Measurements from ENCODE around the gene ZFYVE27.

Gene ZFYVE27

GRCh38 chr10:97738616-97739015, 1.7 kb downstream of the ZFYVE27 start:
- no peak overlapping the region for H3K4me3 ChIP-seq (ENCODE audit: low read depth, low read length)
- TF ChIP-seq CTCF (IDR thresholded peaks at IDR 0.05; ENCODE audit: low read depth, low read length), result no peak

GRCh38 chr10:97740613-97741012, 3.7 kb downstream of the ZFYVE27 start:
- no peak overlapping the region for H3K4me3 ChIP-seq (ENCODE audit: low read depth, low read length)
- no peak for TF ChIP-seq CTCF (IDR thresholded peaks at IDR 0.05; ENCODE audit: low read depth, low read length)

DNA sequence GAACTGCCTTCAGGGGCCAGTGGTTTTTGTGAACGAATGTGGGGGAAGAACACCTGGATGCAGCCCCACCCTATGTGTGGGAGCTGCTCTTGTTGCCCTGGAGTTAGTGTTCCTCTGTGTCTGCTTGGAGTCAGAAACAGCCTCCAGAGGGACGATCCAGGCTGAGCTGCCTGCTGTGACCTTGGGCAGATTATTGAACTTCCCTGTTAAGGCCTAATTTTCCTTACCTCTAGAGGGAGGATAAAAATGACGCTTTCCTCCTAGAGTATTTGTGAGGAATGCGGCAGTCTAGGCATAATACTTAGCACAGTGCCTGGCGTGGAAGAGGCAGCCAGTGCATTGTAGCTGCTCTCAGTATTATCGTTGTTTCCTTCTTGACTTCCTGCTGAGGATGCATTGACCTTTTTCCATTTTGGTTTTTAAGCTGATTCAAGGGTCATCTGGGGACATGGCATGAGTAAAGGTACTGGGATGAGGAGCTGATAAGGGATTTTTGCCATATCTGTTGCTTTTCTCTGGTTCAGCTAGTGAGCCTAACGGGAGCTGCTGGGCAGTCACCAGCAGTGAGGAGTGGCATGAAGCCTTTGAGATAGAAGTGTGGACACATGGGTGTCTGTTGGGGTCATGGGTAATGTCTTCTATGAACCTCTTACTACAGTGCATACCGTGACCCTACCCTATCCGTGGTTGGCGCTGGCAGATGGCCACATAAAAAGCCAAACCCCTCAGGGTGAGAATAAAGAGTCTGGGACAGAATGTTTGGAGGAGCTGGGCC, 6.4 kb downstream of the ZFYVE27 start:
- no peak overlapping the region for H3K4me3 ChIP-seq (ENCODE audit: low read depth, low read length)
- no peak for TF ChIP-seq CTCF (IDR thresholded peaks at IDR 0.05; ENCODE audit: low read depth, low read length)

DNA sequence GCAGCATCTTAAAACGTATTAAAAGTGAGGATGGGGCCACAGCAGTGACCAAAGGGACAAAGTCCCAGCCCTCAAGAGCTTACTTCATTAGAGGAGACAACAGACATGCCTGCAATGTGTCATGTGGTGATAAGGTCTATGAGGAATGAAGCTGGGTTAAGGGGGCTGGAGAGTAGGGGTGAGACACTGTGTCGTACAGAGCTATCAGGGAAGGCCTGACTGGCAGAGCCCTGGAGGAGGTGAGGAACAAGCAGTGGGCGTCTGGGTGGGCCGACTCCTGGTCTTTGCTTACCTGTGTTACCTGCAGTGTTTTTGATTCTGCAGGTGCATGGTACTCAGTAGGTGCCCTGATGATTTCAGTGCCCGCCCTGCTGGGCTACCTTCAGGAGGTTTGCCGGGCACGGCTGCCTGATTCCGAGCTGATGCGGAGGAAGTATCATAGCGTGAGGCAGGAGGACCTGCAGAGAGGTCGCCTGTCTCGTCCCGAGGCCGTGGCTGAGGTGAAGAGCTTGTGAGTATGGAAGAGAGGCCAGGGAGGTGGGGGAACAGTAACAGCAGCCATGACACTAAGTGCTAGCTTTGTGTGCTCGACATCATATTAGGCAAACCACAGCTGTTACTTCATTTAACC, 7.6 kb downstream of the ZFYVE27 start:
- no peak overlapping the region for H3K4me3 ChIP-seq (ENCODE audit: low read depth, low read length)
- TF ChIP-seq CTCF (IDR thresholded peaks at IDR 0.05; ENCODE audit: low read depth, low read length), result no peak

GRCh38 chr10:97747573-97747972, 10.6 kb downstream of the ZFYVE27 start:
- TF ChIP-seq CTCF (IDR thresholded peaks at IDR 0.05; ENCODE audit: low read depth, low read length), result no peak
- no peak overlapping the region for H3K4me3 ChIP-seq (ENCODE audit: low read depth, low read length)

GRCh38 chr10:97748116-97748515, 11.2 kb downstream of the ZFYVE27 start:
- no peak overlapping the region for H3K4me3 ChIP-seq (ENCODE audit: low read depth, low read length)
- TF ChIP-seq CTCF (IDR thresholded peaks at IDR 0.05; ENCODE audit: low read depth, low read length), result no peak

DNA sequence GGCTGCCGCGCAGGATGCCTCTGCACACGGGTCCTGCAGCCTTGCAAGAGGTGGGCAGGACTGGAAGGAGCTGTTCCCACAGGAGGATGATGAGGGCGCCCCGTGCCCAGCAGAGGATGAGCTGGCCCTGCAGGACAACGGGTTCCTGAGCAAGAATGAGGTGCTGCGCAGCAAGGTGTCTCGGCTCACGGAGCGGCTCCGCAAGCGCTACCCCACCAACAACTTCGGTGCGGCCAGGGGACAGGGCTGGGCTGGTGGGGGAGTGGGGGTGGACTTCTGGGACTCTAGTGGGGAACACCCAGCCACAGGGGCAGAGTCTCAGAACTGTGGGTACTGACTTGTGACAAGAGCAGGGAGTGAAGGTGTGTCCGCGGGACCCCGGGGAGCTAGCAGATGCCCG, 16.0 kb downstream of the ZFYVE27 start:
- no peak for TF ChIP-seq CTCF (IDR thresholded peaks at IDR 0.05; ENCODE audit: low read depth, low read length)
- H3K4me3 ChIP-seq (ENCODE audit: low read depth, low read length), result no peak overlapping the region

All from WI38 (cell line).